ENCODE results near the gene ZFAND3. TPM values are rescaled to one million over a fixed set of nuclear protein-coding genes. Genes with fewer than 3 reads are reported as not detected.

The ZFAND3 gene
- total and polyA plus RNA-seq, 2 donors (not counting 1 experiment from before 2014, with no cell fraction given), result 21.5 to 40.8 TPM

- Histone ChIP-seq H3K4me1 (ENCODE audit: control insufficient read depth, extremely low read depth, insufficient read depth, low read length) (peaks cover 2% of the 10 kb centered on the region), H4K20me1 (ENCODE audit: control insufficient read depth, extremely low read depth, insufficient read depth, low read length) (peaks cover 3% of the 10 kb centered on the region), H3K27ac (ENCODE audit: insufficient read depth, low read length) (no peak overlapping the region), H3K9me3 (ENCODE audit: control insufficient read depth, insufficient read depth, low read depth, low read length) (no peaks in the 10 kb centered on the region), H3K4me3 (replicated peaks in 1 of 4; ENCODE audit: control extremely low read depth in 1 of 4, insufficient read depth in 1 of 4, low read depth in 3 of 4, low read length in 4 of 4) (no peak overlapping the region), H3K4me2 (ENCODE audit: extremely low read depth, insufficient read depth, low read length) (no peak overlapping the region), H3K36me3 (ENCODE audit: control insufficient read depth, insufficient read depth, low read length) (no peaks in the 10 kb centered on the region), H3K9ac (ENCODE audit: insufficient read depth, low read length) (no peak overlapping the region), H3K79me2 (ENCODE audit: control insufficient read depth, insufficient read depth, low read length) (peaks cover 64% of the 10 kb centered on the region), H3K27me3 (ENCODE audit: control insufficient read depth, insufficient read depth, low read length) (no peaks in the 10 kb centered on the region), H2AFZ (ENCODE audit: low read length) (no peak overlapping the region)
- peak; percentile 36 to 87 for DNase-seq (ENCODE audit: low read depth in 2 of 2)
- no peak for TF ChIP-seq EZH2 (IDR thresholded peaks at IDR 0.05; ENCODE audit: low read length, missing control alignments)
- TF ChIP-seq CTCF (conservative IDR thresholded peaks at IDR 0.05 in 1 of 2, IDR thresholded peaks at IDR 0.05 in 1 of 2; ENCODE audit: low read depth in 1 of 2, low read length in 2 of 2), result no peak
Observed at GRCh38 chr6:37897321-37897720, 77.8 kb downstream of the ZFAND3 start.

DNA sequence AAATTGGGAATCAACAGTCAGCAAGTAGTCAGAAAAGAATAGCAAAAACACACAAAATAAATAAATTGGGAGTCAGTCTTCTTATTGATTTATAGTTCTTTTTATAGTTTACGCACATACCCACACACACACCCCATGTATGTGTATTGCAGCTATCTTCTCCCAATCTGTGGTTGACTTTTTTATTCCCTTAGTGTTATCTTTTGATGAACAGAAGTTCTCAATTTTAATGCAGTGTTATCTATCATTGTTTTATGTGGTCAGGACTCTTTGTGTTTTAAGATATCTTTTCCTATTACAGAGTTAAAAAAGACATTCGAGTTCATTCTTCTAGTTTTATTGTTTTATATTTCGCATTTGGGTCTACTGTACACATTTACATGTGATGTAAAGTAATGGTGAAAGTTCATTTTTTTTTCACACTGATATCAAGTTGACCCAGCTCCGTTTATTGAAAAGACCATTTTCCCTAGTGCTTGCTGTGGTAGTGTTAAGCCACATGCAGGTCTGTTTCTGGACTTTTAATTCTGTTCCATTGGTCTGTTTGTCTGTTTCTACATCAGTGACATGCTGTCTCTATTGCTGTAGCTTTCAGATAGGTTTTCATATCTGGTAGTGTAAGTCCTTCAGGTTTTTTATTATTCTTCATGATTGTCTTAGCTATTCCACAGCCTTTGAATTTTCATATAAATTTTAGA lies 78.4 kb downstream of the ZFAND3 start:
- DNase-seq (ENCODE audit: low read depth in 2 of 2), result no peak
- Histone ChIP-seq H4K20me1 (ENCODE audit: control insufficient read depth, extremely low read depth, insufficient read depth, low read length) (peaks cover 3% of the 10 kb centered on the region), H3K27ac (ENCODE audit: insufficient read depth, low read length) (no peak overlapping the region), H2AFZ (ENCODE audit: low read length) (no peak overlapping the region), H3K79me2 (ENCODE audit: control insufficient read depth, insufficient read depth, low read length) (peaks cover 70% of the 10 kb centered on the region), H3K36me3 (ENCODE audit: control insufficient read depth, insufficient read depth, low read length) (no peaks in the 10 kb centered on the region), H3K9ac (ENCODE audit: insufficient read depth, low read length) (no peak overlapping the region), H3K27me3 (ENCODE audit: control insufficient read depth, insufficient read depth, low read length) (no peaks in the 10 kb centered on the region), H3K4me2 (ENCODE audit: extremely low read depth, insufficient read depth, low read length) (no peak overlapping the region), H3K9me3 (ENCODE audit: control insufficient read depth, insufficient read depth, low read depth, low read length) (no peaks in the 10 kb centered on the region), H3K4me1 (ENCODE audit: control insufficient read depth, extremely low read depth, insufficient read depth, low read length) (peaks cover 2% of the 10 kb centered on the region), H3K4me3 (replicated peaks in 1 of 4; ENCODE audit: control extremely low read depth in 1 of 4, insufficient read depth in 1 of 4, low read depth in 3 of 4, low read length in 4 of 4) (no peak overlapping the region)
- no peak for TF ChIP-seq CTCF (conservative IDR thresholded peaks at IDR 0.05 in 1 of 2, IDR thresholded peaks at IDR 0.05 in 1 of 2; ENCODE audit: low read depth in 1 of 2, low read length in 2 of 2)
- no peak for TF ChIP-seq EZH2 (IDR thresholded peaks at IDR 0.05; ENCODE audit: low read length, missing control alignments)

GRCh38 chr6:37903351-37904340 lies 84.1 kb downstream of the ZFAND3 start:
- Histone ChIP-seq H4K20me1 (ENCODE audit: control insufficient read depth, extremely low read depth, insufficient read depth, low read length) (no peaks in the 10 kb centered on the region), H2AFZ (ENCODE audit: low read length) (no peak overlapping the region)

More at GRCh38 chr6:37903351-37904340, 84.1 kb downstream of the ZFAND3 start:
- Histone ChIP-seq H3K27me3 (ENCODE audit: control insufficient read depth, insufficient read depth, low read length) (no peaks in the 10 kb centered on the region), H3K9me3 (ENCODE audit: control insufficient read depth, insufficient read depth, low read depth, low read length) (no peaks in the 10 kb centered on the region), H3K36me3 (ENCODE audit: control insufficient read depth, insufficient read depth, low read length) (no peaks in the 10 kb centered on the region), H3K9ac (ENCODE audit: insufficient read depth, low read length) (no peak overlapping the region), H3K79me2 (ENCODE audit: control insufficient read depth, insufficient read depth, low read length) (peaks cover 74% of the 10 kb centered on the region), H3K4me1 (ENCODE audit: control insufficient read depth, extremely low read depth, insufficient read depth, low read length) (no peaks in the 10 kb centered on the region), H3K4me3 (replicated peaks in 1 of 4; ENCODE audit: control extremely low read depth in 1 of 4, insufficient read depth in 1 of 4, low read depth in 3 of 4, low read length in 4 of 4) (no peak overlapping the region), H3K4me2 (ENCODE audit: extremely low read depth, insufficient read depth, low read length) (no peak overlapping the region), H3K27ac (ENCODE audit: insufficient read depth, low read length) (no peak overlapping the region)
- DNase-seq (ENCODE audit: low read depth in 2 of 2), result no peak
- TF ChIP-seq CTCF (conservative IDR thresholded peaks at IDR 0.05 in 1 of 2, IDR thresholded peaks at IDR 0.05 in 1 of 2; ENCODE audit: low read depth in 1 of 2, low read length in 2 of 2) (no peak), EZH2 (IDR thresholded peaks at IDR 0.05; ENCODE audit: low read length, missing control alignments) (no peak)

Data from fibroblast of lung (primary cell).